KBM-7 (cell line): ENCODE measurements around the gene CNMD.
"Not testable (repeated sequence)": the region's sequence is repeated elsewhere in the genome, so short reads cannot be mapped to it uniquely, and the experiment has no call there.

ENCODE experiments used
- DNase-seq: peaks from one replicate; pipeline ENCODE4 v3.0.0-alpha.2; 2015
- in situ Hi-C: fragments of 300-500 bp; cut with MboI; formaldehyde crosslinking; loops from 2 replicates; pipeline ENCODE4 v1.14.3; 2020; ENCODE audit warnings: low sequenced_read_pairs, low pct_unique_long_range_greater_than_20kb, mixed read lengths

CNMD gene

DNA sequence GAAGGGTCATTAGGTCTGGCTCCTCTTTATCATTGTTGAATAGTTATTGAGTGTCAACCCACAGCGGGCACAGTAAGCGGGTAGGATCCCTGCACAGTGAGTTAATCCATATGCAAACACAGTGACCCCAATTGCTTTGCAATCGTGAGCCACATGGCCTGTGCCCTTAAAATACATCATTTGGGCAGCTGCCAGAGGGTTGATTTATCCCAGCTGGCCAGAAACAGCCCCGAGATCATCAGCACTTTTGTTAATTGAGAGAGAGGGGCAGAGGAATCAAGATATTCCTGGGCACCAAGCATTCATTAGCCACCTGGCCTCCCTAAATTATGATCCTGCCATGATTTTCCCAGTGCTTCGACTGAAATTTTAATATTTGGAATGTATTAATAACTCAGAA, 9.8 kb upstream of the CNMD start:
- no peak for DNase-seq
- in situ Hi-C loops, result no loop called here

DNA sequence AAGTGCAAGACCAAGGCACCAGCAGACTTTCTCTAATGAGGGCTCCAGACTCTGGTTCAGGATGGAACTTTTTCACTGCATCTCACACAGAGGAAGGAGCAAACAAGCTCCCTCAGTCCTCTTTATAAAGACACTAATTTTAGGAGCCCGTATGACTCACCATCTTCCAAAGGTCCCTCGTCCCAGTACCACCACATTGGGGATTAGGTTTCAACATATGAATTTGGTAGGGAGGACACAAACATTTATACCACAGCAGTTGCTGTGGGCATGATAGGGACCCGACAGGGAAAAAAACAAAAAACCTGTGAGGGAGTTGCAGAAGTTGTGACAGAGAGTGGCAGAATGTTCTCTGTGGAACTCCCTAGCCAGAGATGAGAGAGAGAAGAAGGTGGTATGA, 6.5 kb upstream of the CNMD start:
- DNase-seq, result no peak
- in situ Hi-C loops, result no loop called here

GRCh38 chr13:52744842-52745375, 5.3 kb upstream of the CNMD start:
- DNase-seq, result no peak
- in situ Hi-C loops, result no loop called here

DNA sequence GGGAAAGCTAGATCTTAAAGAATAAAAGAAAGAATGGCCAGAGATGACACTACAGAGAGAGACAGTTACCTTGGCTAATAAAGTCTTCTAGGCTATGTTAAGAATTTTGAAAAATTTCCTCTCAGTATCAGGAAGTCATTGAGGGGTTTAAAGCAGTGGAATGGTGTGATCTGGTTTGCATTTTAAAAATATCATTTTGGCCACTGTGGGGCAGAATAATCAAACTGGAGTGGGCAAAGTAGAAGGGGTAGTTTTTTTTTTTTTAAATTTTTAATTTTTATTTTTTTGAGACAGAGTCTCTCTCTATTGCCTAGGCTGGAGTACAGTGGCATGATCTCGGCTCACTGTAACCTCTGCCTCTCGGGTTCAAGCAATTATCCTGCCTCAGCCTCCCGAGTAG, 4.4 kb upstream of the CNMD start:
- in situ Hi-C loops, result no loop called here
- DNase-seq, result no peak

DNA sequence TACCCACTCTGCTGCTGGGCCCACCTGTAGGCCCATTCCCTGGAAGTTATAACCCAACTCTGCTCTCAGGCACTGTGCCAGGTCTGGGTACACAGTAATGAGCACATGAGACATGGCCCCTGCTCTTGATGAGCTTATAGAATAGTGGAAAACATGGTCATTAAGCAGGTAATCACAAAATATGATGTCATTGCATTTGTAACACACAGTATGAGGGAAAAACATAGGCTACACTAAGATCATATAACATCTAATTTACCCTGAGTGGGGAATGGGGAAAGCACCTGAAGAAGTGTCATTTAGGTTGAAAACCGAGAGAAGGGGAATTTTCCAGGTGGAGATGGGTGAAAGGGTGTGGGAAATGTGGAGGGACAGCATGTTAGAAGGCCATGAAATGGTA, 3.9 kb upstream of the CNMD start:
- no peak for DNase-seq
- in situ Hi-C loops, result no loop called here

GRCh38 chr13:52738719-52739467, 727 bp downstream of the CNMD start:
- in situ Hi-C loops, result no loop called here
- DNase-seq, result no peak

GRCh38 chr13:52737965-52738364, 1.7 kb downstream of the CNMD start:
- in situ Hi-C loops, result no loop called here
- DNase-seq, result no peak

- no peak for DNase-seq
- in situ Hi-C loops, result no loop called here
Observed at GRCh38 chr13:52737451-52737850, 2.2 kb downstream of the CNMD start.

GRCh38 chr13:52736891-52737290, 2.7 kb downstream of the CNMD start:
- in situ Hi-C loops, result no loop called here

DNA sequence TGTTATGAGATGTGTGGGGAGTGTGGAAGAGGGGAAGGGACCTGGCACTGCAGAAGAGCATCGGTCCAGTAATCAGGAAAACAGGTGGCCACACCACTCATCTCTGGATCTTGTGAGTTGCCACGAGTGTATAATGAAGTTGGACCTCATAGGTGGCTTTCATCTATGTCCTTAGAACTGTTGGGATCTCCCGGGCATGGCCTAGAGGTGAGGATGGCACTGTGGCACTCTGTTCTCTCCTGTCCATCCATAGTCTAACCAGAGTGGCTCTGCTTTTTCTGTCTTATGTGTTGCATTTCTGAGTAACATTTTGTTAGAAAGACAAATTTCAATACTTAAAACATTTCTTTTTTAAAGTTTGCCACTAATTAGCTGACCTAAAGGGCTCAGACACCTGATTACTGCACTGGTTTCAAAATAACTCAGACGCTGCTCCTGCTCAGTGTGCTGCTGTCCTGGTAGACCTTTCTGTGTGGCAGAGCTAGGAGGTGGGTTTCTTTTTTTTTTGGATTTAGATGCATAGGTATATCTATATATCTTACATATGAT, 5.5 kb downstream of the CNMD start:
- no peak for DNase-seq
- in situ Hi-C loops, result no loop called here

More at GRCh38 chr13:52736891-52737290, 2.7 kb downstream of the CNMD start:
- DNase-seq, result no peak

- DNase-seq, result no peak
- in situ Hi-C loops, result no loop called here
Observed at GRCh38 chr13:52726258-52726657, 13.4 kb downstream of the CNMD start.

GRCh38 chr13:52725302-52725701, 14.3 kb downstream of the CNMD start:
- DNase-seq, result no peak
- in situ Hi-C loops, result no loop called here

GRCh38 chr13:52723181-52723580, 16.4 kb downstream of the CNMD start:
- no peak for DNase-seq
- in situ Hi-C loops, result no loop called here

DNA sequence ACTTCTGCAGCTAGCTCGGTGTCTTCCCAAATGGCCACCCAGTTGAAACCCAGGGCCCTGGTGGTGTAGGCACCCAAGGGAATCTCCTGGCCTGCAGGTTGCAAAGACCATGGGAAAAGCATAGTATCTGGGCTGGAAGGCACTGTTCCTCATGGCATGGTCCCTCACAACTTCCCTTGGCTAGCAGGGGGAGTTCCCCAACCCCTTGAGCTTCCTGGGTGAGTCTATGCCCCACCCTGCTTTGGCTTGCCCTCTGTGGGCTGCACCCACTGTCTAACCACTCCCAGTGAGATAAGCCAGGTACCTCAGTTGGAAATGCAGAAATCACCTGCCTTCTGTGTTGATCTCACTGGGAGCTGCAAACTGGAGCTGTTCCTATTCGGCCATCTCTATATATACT, 18.3 kb downstream of the CNMD start:
- in situ Hi-C loops, DNase-seq: not testable (repeated sequence)

GRCh38 chr13:52720904-52721303, 18.7 kb downstream of the CNMD start:
- DNase-seq, in situ Hi-C loops: not testable (repeated sequence)

- in situ Hi-C loops, result no loop called here
- DNase-seq, result peak; percentile 54
Observed at GRCh38 chr13:52713894-52714293, 25.7 kb downstream of the CNMD start.

GRCh38 chr13:52712385-52712784, 27.2 kb downstream of the CNMD start:
- in situ Hi-C loops, result no loop called here
- no peak for DNase-seq

- in situ Hi-C loops, result no loop called here
- DNase-seq, result no peak
Observed at GRCh38 chr13:52711286-52711685, 28.3 kb downstream of the CNMD start.

DNA sequence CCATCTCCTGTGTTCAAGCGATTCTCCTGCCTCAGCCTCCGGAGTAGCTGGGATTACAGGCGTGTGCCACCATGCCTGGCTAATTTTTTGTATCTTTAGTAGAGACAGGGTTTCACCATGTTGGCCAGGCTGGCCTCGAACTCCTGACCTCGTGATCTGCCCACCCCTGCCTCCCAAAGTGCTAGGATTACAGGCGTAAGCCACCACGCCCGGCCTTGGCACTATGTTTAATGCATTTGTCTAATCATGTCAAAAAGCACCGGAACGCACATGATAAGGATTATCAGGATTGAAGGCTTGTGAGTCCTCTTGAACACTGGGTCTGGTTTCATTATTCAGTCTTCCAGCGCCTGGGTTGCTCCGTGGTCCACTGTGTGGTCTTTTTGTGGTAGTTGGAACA, 31.4 kb downstream of the CNMD start:
- in situ Hi-C loops, DNase-seq: not testable (repeated sequence)

- DNase-seq, result peak; percentile 12
Observed at GRCh38 chr13:52707375-52707774, 32.2 kb downstream of the CNMD start.

GRCh38 chr13:52706081-52706480, 33.5 kb downstream of the CNMD start:
- DNase-seq, result no peak
- in situ Hi-C loops, result no loop called here

More at GRCh38 chr13:52707375-52707774, 32.2 kb downstream of the CNMD start:
- in situ Hi-C loops, result no loop called here
